Suppressor macrophage treated with lipopolysaccharide for 4 hours (primary cell): ENCODE data around the gene GNA15.
"Not testable (repeated sequence)": the region's sequence is repeated elsewhere in the genome, so short reads cannot be mapped to it uniquely, and the experiment has no call there.

ENCODE experiments used
- DNase-seq: peaks from one replicate; pipeline ENCODE4 v3.0.0-alpha.2; 2020

The GNA15 gene

DNA sequence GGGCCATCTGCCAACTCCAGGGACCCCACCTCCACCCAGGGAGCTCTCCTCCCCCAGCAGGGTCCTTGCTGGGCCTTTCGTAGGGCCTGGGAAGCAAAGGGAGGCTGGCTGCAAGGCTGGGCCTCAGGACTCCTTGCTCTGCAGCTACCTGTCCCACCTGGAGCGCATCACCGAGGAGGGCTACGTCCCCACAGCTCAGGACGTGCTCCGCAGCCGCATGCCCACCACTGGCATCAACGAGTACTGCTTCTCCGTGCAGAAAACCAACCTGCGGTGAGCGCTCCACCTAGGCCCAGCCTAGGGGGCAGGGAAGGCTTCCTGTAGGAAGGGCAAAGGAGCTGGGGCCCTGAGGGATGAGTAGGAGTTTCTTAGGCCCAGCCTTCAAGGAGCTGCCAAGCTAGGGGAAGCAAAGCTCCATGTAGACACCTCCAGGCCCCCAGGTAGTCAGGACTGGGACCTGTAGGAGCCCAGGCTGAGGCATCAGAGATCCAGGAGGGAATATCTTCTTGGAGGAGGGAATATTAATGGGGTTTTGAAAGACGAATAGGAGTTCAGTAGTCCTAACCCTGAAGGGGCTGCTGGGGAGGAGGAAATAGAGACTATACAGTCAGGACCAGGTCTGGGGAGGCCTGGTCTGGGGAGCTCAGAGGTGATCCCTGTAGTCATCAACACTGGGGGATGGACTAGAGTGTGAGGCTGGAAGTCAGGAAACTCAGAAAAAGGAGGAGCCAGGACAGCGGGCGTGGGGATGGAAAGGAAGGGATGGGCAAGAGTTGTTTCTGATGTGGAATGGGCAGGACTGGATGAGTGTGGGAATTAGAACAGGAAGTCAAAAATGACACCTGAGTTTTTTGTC lies 16.0 kb downstream of the GNA15 start:
- no peak for DNase-seq

DNA sequence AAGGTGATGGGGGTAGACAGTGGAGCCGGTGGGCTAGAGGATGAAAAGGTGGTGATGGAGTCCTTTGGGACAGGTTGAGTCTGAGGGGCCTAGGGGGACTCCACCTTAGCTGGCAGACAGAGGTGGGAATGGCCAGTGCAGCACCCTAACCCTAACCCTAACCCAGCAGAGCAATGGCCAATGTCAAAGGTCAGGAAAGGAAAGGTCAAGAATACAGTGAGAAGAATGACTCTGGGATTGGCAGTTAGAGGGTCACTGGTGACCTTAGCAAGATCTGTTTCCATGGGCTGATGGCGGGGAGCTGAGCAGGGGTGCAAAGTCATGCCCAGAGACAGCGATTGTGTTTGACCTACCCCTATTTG lies 16.6 kb downstream of the GNA15 start:
- no peak for DNase-seq

DNA sequence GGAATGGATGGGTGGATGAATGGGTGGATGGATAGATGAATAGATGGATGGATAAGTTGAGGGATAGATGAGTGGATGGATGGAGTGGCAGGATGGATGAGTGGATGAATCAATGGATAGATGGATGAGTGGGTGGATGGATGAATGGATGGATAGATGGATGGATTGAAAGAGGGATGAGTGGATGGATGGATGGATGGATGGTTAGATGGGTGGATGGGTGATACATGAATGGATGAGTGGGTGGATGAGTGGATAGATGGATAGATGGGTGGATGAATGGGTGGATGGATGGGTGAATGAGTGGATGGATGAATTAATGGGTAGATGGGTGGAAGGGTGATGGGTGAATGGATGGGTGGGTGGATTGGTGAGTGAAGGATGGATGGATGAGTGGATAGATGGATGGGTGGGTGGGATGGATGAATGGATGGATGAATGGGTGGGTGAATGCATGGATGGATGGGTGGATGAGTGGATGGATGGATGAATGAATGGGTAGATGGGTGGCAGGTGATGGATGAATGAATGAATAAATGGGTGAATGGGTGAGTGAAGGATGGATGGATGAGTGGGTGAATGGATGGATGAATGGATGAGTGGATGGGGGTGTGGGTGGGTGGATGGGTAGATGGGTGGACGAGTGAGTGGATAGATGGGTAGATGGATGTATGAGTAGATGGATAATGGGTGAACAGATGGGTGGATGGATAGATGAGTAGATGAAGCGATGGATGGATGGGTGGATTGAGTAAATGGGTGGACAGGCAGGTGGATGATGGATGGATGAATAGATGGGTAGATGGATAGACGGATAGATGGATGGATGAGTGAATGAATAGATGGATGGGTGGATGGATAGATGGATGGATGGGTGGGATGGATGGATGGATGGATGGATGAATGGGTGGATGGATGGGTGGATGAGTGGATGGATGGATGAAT lies 17.7 kb downstream of the GNA15 start:
- DNase-seq = no peak

DNA sequence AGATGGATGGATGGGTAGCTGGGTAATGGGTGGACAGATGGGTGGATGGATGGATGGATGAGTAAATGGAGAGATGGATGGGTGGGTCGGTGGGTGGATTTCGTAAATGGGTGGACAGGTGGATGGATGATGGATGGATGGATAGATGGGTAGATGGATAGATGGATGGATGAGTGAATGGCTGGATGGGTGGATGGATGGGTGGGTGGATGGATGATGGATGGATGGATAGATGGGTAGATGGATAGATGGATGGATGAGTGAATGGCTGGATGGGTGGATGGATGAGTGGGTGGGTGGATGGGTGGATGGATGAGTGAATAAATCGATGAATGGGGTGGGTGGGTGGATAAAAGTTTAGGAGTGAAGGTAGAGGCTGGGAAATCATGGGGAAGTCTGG lies 18.6 kb downstream of the GNA15 start:
- not testable (repeated sequence) for DNase-seq

DNA sequence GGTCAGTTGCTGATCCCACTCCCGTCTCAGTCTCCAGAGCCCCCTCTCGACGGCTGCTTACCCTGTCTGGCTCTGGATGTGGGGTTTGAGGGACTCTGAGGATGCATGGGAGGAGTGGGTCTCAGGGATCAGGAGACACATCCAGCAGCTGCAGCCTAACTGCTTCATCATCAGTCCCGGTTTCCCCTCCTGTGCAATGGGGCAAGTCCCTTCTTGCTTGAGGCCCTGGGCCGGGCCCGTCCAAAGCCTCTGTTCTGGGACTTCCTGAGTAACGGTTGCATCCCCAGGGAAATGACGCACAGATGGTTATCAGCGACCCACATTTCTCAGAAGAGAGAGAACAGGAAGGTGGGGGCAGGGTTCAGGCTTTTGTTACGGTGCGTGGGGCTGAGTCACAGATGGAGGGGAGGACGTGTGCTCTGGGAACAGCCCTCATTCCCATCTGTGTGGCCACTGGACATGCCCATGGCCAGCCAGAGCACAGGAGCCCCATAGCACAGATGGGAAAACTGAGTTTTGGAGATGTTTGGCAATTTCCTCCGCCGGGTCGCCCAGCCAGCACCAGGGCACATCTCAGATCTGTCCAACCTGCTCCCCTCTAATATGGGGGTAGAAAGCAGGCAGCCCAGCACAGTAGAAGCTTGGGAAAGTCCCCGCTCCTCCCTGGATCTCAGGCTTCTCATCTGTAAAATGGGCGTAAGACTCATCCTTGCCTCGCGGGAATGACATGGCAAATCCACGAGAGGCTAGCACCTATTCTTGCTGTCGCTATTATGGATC lies 19.3 kb downstream of the GNA15 start:
- peak; percentile 99 for DNase-seq

DNA sequence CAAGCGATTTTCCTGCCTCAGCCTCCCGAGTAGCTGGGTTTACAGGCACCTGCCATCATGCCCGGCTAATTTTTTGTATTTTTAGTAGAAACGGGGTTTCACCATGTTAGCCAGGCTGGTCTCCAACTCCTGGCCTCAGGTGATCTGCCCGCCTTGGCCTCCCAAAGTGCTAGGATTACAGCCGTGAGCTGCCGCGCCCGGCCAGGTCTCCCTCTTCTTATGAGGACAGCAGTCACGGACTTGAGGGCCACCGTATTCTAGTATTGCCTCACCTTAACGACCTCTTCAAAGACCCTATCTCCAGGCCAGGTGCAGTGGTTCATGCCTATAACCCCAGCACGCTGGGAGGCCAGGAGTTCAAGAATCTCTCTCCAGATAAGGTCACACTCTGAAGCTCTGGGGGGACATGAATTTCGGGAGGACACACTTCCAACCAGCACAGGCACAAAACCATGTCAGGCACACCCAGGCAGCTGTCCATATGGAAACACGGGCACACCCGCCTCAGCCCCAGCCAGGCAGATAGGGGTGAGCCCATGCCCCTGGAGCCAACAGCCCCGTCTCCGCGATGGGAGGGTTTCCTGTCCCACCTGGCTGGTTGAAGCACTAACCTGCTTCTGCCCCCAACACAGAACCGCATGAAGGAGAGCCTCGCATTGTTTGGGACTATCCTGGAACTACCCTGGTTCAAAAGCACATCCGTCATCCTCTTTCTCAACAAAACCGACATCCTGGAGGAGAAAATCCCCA lies 21.4 kb downstream of the GNA15 start:
- DNase-seq = no peak

DNA sequence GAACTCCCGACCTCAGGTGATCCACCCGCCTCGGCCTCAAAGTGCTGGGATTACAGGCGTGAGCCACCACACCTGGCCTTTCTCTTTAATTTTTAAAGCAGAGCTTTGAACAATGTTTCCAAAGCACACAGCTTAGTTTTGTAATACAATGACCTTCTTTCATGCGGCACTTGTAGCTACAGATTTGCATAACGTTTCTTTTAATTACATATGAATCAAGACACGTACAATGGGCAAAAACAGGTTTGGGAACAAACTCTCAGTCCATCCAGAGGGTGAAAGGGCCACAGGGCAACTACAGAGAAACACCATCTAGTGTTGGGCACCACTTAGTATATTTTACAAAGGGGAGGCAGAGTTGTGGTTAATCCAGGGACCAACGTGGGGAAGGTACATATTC lies 23.7 kb downstream of the GNA15 start:
- no peak for DNase-seq

DNA sequence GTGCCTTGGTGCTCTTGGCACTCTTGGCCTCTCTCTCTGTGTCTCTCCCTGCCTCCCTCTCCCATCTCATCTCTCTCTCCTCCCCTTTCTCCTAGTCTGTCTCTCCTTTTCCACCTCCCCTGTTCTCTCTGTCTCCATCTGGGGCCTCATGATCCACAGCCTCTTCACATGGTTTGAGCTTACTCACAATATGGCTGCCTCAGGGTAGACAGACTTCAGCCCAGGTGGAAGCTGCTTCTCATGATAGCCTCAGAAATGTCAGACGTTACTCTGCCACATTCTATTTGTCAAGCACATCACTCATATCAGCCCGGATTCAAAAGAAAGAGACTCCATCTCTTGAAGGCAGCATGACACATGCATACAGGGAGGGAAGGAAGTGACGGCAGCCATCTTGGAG lies 24.4 kb downstream of the GNA15 start:
- DNase-seq = no peak

DNA sequence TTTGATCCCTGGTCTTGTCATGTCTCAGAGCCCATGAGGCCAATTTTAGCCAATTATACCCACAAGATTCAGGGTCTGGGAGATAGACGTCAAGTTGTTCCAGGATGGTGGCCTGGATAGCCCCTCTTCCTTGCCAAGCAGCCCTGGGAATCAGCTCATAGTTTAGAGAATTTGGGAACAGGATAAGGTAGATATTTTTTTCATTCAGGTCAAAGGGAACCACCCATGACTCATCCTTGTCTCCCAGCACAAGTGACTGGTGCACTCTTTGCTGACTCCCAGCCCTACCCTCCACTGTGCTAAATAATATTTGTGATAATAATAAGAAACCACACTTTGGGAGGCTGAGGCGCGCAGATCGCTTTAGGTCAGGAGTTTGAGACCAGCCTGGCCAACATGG lies 25.6 kb downstream of the GNA15 start:
- DNase-seq = no peak

DNA sequence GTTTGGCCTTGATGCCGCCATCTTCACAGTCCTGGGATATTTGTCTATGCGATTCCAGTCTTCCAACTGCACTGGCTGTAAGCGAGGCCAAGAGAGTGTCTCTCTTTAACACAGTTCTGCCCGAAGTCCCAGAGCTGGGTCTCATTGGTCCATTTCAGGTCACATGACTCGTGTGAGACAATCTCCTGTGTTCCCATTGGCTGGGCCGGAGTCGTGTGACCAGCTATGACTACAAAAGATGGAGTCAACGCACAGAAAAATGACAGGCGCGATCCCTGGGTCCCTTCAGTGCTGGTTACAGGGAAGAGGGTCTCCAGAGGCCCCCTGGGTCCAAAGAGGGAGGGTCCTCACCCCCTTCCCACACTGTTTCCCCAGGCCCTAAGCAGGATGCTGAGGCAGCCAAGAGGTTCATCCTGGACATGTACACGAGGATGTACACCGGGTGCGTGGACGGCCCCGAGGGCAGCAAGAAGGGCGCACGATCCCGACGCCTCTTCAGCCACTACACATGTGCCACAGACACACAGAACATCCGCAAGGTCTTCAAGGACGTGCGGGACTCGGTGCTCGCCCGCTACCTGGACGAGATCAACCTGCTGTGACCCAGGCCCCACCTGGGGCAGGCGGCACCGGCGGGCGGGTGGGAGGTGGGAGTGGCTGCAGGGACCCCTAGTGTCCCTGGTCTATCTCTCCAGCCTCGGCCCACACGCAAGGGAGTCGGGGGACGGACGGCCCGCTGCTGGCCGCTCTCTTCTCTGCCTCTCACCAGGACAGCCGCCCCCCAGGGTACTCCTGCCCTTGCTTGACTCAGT lies 26.8 kb downstream of the GNA15 start:
- no peak for DNase-seq

DNA sequence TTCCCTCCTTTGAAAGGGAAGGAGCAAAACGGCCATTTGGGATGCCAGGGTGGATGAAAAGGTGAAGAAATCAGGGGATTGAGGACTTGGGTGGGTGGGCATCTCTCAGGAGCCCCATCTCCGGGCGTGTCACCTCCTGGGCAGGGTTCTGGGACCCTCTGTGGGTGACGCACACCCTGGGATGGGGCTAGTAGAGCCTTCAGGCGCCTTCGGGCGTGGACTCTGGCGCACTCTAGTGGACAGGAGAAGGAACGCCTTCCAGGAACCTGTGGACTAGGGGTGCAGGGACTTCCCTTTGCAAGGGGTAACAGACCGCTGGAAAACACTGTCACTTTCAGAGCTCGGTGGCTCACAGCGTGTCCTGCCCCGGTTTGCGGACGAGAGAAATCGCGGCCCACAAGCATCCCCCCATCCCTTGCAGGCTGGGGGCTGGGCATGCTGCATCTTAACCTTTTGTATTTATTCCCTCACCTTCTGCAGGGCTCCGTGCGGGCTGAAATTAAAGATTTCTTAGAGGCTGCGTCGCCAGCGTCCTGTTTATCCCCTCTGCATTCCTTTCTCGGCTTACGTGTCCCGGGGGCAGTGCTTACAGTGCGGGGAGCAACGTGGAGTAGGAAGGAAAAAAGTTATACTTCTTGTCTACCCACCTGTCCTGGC lies 27.5 kb downstream of the GNA15 start:
- peak; percentile 67 for DNase-seq

DNA sequence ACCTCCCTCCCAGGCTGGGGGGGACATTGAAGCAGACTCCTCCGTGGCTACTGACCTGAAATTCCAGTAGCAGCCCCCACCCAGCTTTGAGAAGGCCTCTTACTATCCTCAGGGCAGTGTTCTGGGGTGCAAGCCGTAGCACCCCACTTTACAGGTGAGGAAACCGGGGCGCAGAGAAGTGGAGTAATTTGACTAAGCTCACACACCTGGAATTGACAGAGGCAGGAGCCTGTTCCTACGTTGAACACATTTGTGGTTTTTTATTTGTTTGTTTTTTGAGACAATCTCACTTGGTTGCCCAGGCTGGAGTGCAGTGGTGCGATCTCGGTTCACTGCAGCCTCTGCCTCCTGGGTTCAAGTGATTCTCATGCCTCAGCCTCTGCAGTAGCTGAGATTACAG lies 28.1 kb downstream of the GNA15 start:
- DNase-seq = no peak

DNA sequence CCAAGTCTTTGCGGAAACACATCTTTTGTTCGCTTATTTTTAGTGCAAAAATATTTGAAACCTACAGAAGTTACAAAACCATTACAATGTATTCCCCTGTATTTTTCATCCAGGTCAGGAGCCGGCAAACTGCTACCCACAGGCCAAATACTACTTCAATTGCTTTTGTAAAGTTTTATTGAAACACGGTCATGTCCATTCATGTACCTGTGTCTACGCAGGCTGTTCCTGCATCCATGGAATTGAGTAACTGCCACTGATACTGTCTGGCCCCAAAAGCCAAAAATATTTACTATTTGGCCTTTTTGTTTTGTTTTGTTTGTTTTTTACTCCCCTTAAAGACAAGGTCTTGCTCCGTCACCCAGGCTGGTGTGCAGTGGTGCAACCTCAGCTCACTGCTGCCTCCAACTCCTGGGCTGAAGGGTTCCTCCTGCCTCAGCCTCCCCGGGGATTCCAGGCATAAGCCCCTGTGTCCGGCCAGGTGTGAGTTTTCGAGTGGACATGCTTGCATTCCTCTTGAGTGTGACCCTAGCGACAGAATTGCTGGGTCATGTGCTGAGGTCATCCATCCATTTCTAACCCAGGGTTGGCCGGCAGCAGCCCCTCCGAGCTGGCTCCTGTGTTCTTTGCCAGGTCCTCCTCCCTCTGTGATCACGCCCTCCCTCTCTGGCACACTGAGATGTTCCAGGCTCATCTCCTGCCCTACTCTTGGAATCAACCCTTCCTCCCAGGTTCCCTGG lies 31.9 kb downstream of the GNA15 start:
- no peak for DNase-seq

DNA sequence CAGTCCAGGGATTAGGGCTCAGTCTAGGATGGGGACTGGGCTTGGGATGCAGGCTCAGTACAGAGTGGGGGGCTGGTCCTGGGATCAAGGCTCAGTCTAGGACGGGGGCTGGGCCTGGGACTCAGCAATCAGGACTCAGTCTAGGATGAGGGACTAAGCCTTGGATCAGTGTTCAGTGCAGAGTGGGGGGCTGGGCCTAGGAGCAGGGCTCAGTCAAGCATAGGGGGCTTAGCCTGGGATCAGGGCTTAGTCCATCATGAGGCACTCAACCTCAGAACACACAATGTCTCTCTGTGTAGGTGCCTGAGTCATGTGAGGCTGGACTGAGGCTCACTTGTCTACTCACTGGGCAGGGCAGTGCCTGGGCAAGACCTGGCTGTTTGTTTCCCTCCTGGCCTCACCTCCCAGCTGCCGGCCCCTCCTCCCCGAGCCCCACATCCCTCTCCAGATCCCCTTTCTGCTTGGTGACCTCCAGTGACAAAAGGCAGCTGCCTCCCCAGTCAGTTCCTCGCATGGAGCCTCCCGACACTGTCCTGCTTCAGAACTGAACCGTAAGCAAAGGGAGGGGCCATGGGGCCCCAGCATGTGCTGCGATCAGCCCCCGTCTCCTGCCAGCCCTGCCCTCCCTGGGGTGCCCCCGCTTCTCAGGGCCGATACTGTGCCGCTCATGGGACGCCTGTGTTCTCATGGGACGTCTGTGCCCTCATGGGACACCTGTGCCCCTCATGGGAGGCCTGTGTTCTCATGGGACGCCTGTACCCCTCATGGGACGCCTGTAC lies 36.2 kb downstream of the GNA15 start:
- DNase-seq = no peak

DNA sequence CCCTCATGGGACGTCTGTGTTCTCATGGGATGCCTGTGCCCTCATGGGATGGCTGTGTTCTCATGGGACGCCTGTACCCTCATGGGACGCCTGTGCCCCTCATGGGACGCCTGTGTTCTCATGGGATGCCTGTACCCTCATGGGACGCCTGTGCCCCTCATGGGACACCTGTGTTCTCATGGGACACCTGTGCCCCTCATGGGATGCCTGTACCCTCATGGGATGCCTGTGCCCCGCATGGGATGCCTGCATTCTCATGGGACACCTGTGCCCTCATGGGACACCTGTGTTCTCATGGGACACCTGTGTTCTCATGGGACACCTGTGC lies 36.8 kb downstream of the GNA15 start:
- not testable (repeated sequence) for DNase-seq

DNA sequence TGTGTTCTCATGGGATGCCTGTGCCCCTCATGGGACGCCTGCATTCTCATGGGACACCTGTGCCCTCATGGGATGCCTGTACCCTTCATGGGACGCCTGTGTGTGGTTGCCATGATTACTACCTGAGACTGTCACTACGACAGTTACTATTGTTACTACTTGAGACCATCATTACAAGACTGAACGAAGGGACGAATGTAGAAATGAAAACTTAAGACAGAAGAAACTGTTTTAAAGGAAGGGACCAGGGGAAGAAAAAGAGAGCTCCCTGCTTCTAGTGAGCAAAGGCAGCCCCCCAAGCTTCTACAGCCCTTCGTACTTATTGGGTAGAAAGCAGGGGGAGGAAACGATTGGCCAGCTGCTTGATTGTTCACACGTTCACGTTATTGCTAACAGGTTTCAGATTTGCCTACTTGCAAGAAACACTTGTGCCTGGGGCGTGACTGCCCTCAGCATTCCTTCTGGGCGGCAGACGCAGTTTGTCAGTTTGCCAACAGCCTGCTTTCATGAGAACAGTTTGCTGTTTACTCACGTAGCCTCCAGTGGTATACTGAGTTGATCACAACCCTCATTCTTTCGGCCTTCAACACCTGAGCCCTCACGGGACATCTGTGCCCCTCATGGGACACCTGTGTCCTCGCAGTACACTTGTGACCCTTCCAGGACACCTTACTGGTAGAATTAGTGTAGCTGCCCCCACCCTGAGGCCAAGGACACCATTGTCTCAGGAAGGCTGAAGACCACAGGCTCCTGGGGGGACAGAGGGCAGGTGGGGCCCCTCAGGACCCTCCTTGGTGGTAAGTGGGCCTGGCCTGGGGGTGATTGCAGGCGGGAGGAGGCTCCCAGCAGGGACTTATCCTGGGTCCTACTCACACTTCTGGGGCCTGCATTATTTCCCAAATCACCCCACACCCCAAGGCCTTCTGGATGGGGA lies 40.2 kb downstream of the GNA15 start:
- DNase-seq = no peak

DNA sequence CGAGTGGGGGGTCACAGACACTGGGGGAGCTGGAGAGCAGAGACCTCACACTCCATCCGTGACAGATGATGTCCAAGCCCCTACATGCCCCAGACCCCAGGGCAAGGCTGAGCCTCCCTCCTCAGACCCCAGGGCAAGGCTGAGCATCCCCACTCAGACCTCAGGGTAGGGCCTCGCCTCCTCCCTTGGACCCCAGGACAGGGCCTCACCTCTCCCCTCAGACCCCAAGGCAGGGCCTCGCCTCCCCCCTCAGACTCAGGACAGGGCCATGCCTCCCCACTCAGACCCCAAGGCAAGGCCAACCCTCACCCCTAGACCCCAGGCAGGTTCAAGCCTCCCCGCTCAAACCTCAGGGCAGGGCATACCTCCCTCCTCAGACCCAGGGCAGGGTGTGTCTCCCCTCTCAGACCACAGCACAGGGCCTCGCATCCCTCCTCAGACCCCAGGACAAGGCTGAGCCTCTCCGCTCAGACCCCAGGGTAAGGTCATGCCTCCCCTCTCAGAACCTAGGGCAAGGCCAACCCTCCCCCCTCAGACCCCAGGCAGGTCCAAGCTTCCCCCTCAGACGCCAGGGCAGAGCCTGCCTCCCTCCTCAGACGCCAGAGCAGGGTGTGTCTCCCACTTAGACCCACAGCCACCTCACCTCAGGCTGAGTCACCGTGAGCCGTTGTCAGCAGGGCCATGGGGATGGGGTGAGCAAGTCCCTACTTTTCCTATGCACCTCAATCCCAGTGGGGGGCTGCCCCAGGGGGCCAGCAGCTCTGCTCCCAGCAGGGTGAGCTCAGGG lies 41.1 kb downstream of the GNA15 start:
- DNase-seq = no peak
